ACHN (cell line): ENCODE measurements around the gene ITIH6.
"Not testable (repeated sequence)": the region's sequence is repeated elsewhere in the genome, so short reads cannot be mapped to it uniquely, and the experiment has no call there.

Experiments
- DNase-seq: peaks from one replicate; pipeline ENCODE4 v3.0.0-alpha.2; 2015
- in situ Hi-C: cut with HindIII; loops from 2 replicates; pipeline ENCODE4 v1.10.0; 2017; ENCODE audit warnings: low sequenced_read_pairs, low pct_ligation_motif_present, low pct_unique_long_range_greater_than_20kb

ITIH6 gene

DNA sequence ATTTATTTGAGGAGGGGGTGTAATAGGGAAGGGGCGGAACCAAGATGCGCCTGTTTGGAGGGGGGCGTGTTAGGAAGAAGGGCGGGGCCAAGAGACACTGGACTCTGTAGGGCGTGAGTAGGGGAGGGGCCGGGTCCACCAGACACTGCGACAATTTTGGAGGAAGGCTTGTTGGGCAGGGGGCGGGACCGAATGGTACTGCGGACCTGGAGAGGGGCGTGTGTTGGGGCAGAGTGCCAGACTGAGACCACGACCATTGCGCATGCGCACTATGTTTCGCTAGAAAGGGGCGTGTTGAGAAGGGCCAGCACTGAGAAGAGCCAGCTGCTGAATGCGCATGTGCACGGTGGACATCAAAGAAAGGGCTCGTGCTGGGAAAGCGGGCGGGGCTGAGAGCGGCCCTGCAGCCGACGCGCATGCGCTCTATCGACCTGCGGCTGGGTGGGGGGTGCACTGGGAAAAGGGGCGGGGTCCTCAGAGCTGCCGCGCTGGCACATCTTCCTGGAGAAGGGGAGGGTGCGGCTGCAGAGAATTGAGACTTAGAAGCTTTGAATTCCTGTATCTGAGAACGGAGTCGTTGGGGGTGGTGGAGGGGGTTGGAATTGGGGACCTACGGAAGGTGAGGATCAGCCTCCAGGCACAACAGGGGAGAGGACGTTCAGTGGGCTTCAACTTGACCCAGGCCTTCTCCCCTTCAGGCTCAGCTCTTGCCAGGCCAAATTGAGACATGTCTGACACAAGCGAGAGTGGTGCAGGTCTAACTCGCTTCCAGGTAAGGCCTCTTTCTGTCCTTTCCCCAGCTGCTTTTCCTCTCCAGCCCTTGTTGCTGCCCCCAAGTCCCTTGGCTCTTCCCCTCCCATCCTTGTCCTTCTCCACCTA lies 10.8 kb upstream of the ITIH6 start:
- DNase-seq, result peak; percentile 89
- in situ Hi-C loops, result no loop called here

GRCh38 chrX:54808109-54808604 lies 10.1 kb upstream of the ITIH6 start:
- DNase-seq, result peak; percentile 22
- in situ Hi-C loops, result no loop called here

GRCh38 chrX:54807524-54808108 lies 9.6 kb upstream of the ITIH6 start, which contains the start of gene MAGED2:
MAGED2 (plus strand) TSS chrX:54807745; CDS start chrX:54809332, 1,587 bp downstream.
- DNase-seq, result peak; percentile 22
- in situ Hi-C loops, result no loop called here

GRCh38 chrX:54799046-54799445 lies 991 bp upstream of the ITIH6 start:
- in situ Hi-C loops, result no loop called here
- no peak for DNase-seq

GRCh38 chrX:54794795-54795194 lies 3.3 kb downstream of the ITIH6 start:
- no peak for DNase-seq
- in situ Hi-C loops, result no loop called here

GRCh38 chrX:54794028-54794427 lies 4.0 kb downstream of the ITIH6 start:
- no peak for DNase-seq
- in situ Hi-C loops, result no loop called here

- in situ Hi-C loops, DNase-seq: not testable (repeated sequence)
These were observed 8.7 kb downstream of the ITIH6 start for GRCh38 chrX:54789405-54789804.

DNA sequence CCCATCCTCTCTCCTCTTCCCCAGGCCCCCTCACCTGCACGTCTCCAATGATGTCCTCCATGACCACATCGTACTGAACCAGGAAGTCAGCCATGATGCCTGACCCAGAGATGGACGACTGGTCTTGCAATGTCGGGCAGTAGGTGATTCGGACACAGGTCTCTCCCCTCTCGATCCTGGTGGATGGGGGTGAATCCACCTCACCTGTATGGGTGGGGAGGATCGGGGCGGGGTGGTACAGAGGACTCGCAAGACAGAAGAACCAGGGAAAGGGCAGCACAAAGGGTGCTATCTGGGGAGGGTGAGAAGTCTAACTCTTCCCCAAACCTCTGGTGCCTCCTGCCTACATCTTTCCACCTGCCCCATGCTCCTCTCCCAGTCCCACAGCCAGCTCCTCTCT lies 9.6 kb downstream of the ITIH6 start:
- in situ Hi-C loops, result no loop called here

DNA sequence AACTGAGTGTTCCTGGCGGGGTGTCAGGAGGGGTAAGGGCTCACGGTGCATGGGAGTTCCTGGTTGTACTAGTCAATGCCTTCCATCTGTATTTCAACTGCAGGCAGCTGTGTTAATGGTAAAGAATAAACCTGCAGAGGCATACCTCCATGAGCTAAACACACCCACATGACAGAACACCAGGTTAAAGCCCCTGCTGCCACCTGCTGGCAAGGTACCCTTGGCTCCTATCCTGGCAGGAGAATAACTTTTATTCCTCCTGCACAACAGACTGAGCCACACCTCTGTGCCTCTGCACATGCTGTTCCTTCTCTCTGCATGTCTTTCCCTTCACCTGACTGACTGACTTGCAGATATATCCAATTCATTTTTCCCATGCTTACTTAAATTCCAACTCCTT lies 11.1 kb downstream of the ITIH6 start:
- DNase-seq, result peak; percentile 5
- in situ Hi-C loops, result no loop called here

More for the DNA sequence above, 9.6 kb downstream of the ITIH6 start:
- DNase-seq, result no peak

- in situ Hi-C loops, result no loop called here
- DNase-seq, result peak; percentile 14
These were observed 12.2 kb downstream of the ITIH6 start for GRCh38 chrX:54785901-54786300.

- no peak for DNase-seq
- in situ Hi-C loops, result no loop called here
These were observed 20.9 kb downstream of the ITIH6 start for GRCh38 chrX:54776987-54777672.

DNA sequence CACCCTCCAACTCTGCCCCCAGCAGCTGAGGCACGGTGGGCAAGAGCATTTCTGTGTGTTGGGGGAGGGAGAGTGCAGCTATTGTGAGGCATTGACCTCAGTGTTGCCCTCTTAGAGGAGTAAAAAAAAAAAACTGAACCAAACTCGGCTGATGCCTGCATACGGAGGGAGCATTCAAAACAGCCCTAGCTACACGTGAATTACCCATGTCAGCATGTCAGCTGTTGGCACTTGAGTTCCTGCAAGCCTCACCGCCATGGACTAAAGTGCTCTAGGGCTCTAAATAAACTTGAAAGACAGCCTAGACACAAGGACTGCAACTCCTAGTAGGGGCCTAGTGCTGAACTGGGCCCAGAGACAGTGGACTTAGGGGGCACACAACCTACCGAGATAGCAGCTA lies 22.0 kb downstream of the ITIH6 start:
- DNase-seq, result no peak
- in situ Hi-C loops, result no loop called here

- DNase-seq, in situ Hi-C loops: not testable (repeated sequence)
These were observed 23.5 kb downstream of the ITIH6 start for GRCh38 chrX:54774391-54775094.

GRCh38 chrX:54758114-54759055 lies 39.7 kb downstream of the ITIH6 start:
- DNase-seq, result no peak
- in situ Hi-C loops, result no loop called here

GRCh38 chrX:54754854-54755253 lies 43.2 kb downstream of the ITIH6 start:
- DNase-seq, result no peak
- in situ Hi-C loops, result no loop called here

- in situ Hi-C loops, result no loop called here
These were observed 49.4 kb downstream of the ITIH6 start for GRCh38 chrX:54748626-54749025.

DNA sequence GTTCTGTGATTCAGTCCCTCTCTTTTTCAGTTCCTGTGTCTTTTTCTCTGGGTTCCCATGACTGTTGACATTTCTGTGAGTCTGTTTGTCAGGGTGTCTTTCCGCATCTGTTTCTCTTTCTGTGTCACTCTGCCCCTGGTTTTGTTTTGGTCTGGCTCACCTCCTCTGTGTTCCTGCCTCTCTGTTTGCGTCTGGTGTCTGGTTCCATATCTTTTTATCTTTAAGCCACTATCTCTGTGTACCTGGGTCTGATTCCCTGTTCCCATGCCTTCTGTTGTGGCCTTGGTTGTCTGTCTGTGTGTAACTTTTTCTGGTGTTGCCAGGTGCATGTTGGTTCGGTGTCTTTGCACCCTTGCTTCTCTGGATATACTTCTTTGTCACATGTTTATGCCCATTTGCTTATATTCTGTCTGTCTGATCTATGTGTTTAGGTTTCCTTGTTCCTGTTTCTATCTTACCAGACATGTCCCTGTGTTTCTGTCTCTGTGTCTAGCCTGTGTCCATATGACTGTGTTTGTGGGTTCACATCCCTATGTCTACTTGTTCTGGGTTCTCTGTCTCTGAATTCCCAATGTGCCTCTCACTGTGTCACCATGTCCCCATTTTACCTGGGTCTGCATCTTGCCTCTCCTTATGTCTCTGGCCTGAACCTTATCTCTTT lies 50.2 kb downstream of the ITIH6 start:
- DNase-seq, result no peak

More at GRCh38 chrX:54748626-54749025, 49.4 kb downstream of the ITIH6 start:
- DNase-seq, result no peak

More for the DNA sequence above, 50.2 kb downstream of the ITIH6 start:
- in situ Hi-C loops, result no loop called here
